K562 (cell line): ENCODE data around the gene AP2A2.

Source experiments
- CHD1 ChIP-seq: fragments of 200-600 bp; sonication (generic); IDR thresholded peaks from one replicate; pipeline ENCODE4 v1.6.1; 2012; ENCODE audit warnings: mild to moderate bottlenecking, moderate library complexity, low read length, inconsistent platforms
- CHD2 ChIP-seq: IDR thresholded peaks from 2 replicates; pipeline ENCODE4 v1.6.1; 2011; ENCODE audit warnings: low read depth, low read length
- EP300 ChIP-seq: IDR thresholded peaks from 2 replicates; pipeline ENCODE4 v1.6.1; 2012; ENCODE audit warnings: low read length, improper control_type of control experiment
- EZH2 ChIP-seq: IDR thresholded peaks from 2 replicates; pipeline ENCODE4 v1.6.1; 2012; ENCODE audit warnings: low read depth, mild to moderate bottlenecking, inconsistent platforms, low read length, borderline replicate concordance
- MAFK ChIP-seq: IDR thresholded peaks from 2 replicates; pipeline ENCODE4 v1.6.1; 2011; ENCODE audit warnings: low read length, improper control_type of control experiment
- NFE2L1 ChIP-seq: fragments of 450-650 bp; IDR thresholded peaks from 2 replicates; pipeline ENCODE4 v1.6.1; 2016; ENCODE audit warnings: missing genetic modification characterization, low read depth, mild to moderate bottlenecking, missing compliant biosample characterization, moderate library complexity, borderline replicate concordance
- TAF1 ChIP-seq: IDR thresholded peaks from 2 replicates; pipeline ENCODE4 v1.6.1; 2011; ENCODE audit warnings: mild to moderate bottlenecking, low read length, moderate library complexity; ENCODE audit not compliant: insufficient read depth, control insufficient read depth, severe bottlenecking; ENCODE audit errors: extremely low read depth
- ZNF274 ChIP-seq: IDR thresholded peaks from 2 replicates; pipeline ENCODE4 v1.6.1; 2011; ENCODE audit warnings: low read depth, mild to moderate bottlenecking, low read length, moderate library complexity, borderline replicate concordance
- ZNF3 ChIP-seq: fragments of 250-450 bp; sonication (Bioruptor Pico); IDR thresholded peaks from 2 replicates; pipeline ENCODE4 v1.5.0; 2021; ENCODE audit warnings: mild to moderate bottlenecking, moderate library complexity
- ZNF77 ChIP-seq: fragments of 250-450 bp; sonication (Bioruptor Pico); IDR thresholded peaks from 2 replicates; pipeline ENCODE4 v1.5.0; 2020
- TF ChIP-seq, protein P1 (sequence below): fragments of 250-450 bp; sonication (Bioruptor Pico); IDR thresholded peaks from 2 replicates; pipeline ENCODE4 v1.5.0; 2020; ENCODE audit warnings: mild to moderate bottlenecking
- TF ChIP-seq, protein P2 (sequence below), 3 experiments: IDR thresholded peaks in 2 of 3; conservative IDR thresholded peaks in 1 of 3; 2 replicates each; pipeline ENCODE4 v1.5.1; 2011 to 2012; ENCODE audit warnings: low read length in 3 of 3, mild to moderate bottlenecking in 3 of 3, control low read depth in 2 of 3, improper control_type of control experiment in 1 of 3, inconsistent platforms in 1 of 3, low read depth in 1 of 3, mixed read lengths in 1 of 3, moderate library complexity in 1 of 3; ENCODE audit not compliant: insufficient read depth in 2 of 3

DNA sequence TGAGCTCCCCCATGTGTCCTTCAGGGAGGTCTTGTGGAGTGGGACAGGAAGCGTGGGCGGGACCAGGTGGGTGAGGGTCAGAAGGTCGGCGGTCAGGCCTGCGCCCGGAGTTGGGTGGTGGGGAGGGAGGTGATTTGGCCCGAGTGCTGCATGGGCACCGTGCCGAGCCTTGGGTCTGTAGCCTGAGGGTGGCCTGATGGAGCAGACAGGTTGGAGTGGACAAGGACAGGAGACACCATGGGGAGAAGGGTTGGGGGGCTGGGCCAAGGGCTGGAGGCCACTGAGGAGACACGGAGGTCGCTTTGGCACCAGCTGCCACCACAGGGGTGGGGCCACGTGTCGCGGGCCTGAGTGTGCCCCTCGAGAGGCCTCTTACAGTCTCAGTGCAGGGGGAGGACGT is 53.1 kb downstream of the AP2A2 start:
- TF ChIP-seq EZH2 (no peak), TAF1 (no peak), EP300 (no peak), MAFK (no peak), ZNF77 (CRISPR knock-in tag) (no peak), NFE2L1 (no peak), ZNF3 (CRISPR knock-in tag) (no peak), ZNF274 (no peak), CHD1 (no peak), CHD2 (no peak)
- TF ChIP-seq, protein P1, sequence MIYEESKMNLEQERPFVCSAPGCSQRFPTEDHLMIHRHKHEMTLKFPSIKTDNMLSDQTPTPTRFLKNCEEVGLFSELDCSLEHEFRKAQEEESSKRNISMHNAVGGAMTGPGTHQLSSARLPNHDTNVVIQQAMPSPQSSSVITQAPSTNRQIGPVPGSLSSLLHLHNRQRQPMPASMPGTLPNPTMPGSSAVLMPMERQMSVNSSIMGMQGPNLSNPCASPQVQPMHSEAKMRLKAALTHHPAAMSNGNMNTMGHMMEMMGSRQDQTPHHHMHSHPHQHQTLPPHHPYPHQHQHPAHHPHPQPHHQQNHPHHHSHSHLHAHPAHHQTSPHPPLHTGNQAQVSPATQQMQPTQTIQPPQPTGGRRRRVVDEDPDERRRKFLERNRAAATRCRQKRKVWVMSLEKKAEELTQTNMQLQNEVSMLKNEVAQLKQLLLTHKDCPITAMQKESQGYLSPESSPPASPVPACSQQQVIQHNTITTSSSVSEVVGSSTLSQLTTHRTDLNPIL: no peak
- TF ChIP-seq, protein P2, sequence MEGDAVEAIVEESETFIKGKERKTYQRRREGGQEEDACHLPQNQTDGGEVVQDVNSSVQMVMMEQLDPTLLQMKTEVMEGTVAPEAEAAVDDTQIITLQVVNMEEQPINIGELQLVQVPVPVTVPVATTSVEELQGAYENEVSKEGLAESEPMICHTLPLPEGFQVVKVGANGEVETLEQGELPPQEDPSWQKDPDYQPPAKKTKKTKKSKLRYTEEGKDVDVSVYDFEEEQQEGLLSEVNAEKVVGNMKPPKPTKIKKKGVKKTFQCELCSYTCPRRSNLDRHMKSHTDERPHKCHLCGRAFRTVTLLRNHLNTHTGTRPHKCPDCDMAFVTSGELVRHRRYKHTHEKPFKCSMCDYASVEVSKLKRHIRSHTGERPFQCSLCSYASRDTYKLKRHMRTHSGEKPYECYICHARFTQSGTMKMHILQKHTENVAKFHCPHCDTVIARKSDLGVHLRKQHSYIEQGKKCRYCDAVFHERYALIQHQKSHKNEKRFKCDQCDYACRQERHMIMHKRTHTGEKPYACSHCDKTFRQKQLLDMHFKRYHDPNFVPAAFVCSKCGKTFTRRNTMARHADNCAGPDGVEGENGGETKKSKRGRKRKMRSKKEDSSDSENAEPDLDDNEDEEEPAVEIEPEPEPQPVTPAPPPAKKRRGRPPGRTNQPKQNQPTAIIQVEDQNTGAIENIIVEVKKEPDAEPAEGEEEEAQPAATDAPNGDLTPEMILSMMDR (IDR thresholded peaks at IDR 0.05 in 2 of 3, conservative IDR thresholded peaks at IDR 0.05 in 1 of 3; ENCODE audit: insufficient read depth in 2 of 3, low read depth in 1 of 3, low read length in 3 of 3): no peak
